GM12891 (cell line): ENCODE measurements around the gene ITFG1.

ENCODE experiments used
- DNase-seq: peaks from one replicate; pipeline ENCODE4 v3.0.0; 2011; ENCODE audit warnings: low spot score; ENCODE audit not compliant: insufficient read length
- FAIRE-seq: peaks from 2 replicates; lab custom pipeline; 2011; peaks lifted over from hg19 to GRCh38; lab: Jason Lieb, UNC
- PAX5 ChIP-seq: IDR thresholded peaks from 2 replicates; pipeline ENCODE4 v1.6.1; 2011; ENCODE audit warnings: low read length, moderate library complexity, mild to moderate bottlenecking; ENCODE audit not compliant: insufficient read depth, severe bottlenecking
- POLR2A ChIP-seq: IDR thresholded peaks from 2 replicates; pipeline ENCODE4 v1.6.1; 2011; ENCODE audit warnings: low read depth, low read length, control low read depth
- POLR2AphosphoS5 ChIP-seq: IDR thresholded peaks from 2 replicates; pipeline ENCODE4 v1.6.1; 2011; ENCODE audit warnings: low read depth, low read length, control low read depth
- POU2F2 ChIP-seq: IDR thresholded peaks from 2 replicates; pipeline ENCODE4 v1.6.1; 2011; ENCODE audit warnings: low read depth, mild to moderate bottlenecking, control low read depth, low read length, moderate library complexity
- SPI1 ChIP-seq: IDR thresholded peaks from 2 replicates; pipeline ENCODE4 v1.6.1; 2011; ENCODE audit warnings: low read depth, low read length, control low read depth
- TAF1 ChIP-seq: IDR thresholded peaks from 2 replicates; pipeline ENCODE4 v1.6.1; 2011; ENCODE audit warnings: low read depth, low read length, control low read depth

Gene ITFG1

GRCh38 chr16:47492428-47493377 is 31.8 kb upstream of the ITFG1 start:
- peak; percentile 85 for FAIRE-seq
- DNase-seq, result no peak
- TF ChIP-seq POLR2AphosphoS5 (peak; percentile 60; the same call in 1 of the 2 replicates), POU2F2 (peak; percentile 71; the same call in 1 of the 2 replicates), SPI1 (peak; percentile 74), POLR2A (no peak; the same call in none of the 2 replicates), TAF1 (peak; percentile 63; the same call in 1 of the 2 replicates), PAX5 (no peak)

GRCh38 chr16:47492036-47492427 is 31.2 kb upstream of the ITFG1 start:
- FAIRE-seq (peak; percentile 55), DNase-seq (no peak)
- TF ChIP-seq POLR2AphosphoS5 (no peak), SPI1 (no peak), PAX5 (no peak), POU2F2 (no peak), POLR2A (no peak), TAF1 (no peak)

- FAIRE-seq (no peak), DNase-seq (no peak)
- no peak for TF ChIP-seq POU2F2
- TF ChIP-seq POLR2AphosphoS5, result no peak
- no peak for TF ChIP-seq SPI1
- no peak for TF ChIP-seq POLR2A
Observed at GRCh38 chr16:47490471-47490870, 29.6 kb upstream of the ITFG1 start.

- no peak for FAIRE-seq
- DNase-seq, result no peak
- TF ChIP-seq TAF1 (no peak), SPI1 (no peak), PAX5 (no peak), POLR2AphosphoS5 (no peak), POLR2A (no peak), POU2F2 (no peak)
Observed at GRCh38 chr16:47488051-47488450, 27.2 kb upstream of the ITFG1 start.

GRCh38 chr16:47486856-47487255 is 26.0 kb upstream of the ITFG1 start:
- TF ChIP-seq SPI1 (peak; percentile 27; the same call in 1 of the 2 replicates), TAF1 (no peak)
- FAIRE-seq (no peak), DNase-seq (no peak)

- TF ChIP-seq POLR2AphosphoS5, result no peak
- no peak for TF ChIP-seq PAX5
- no peak for TF ChIP-seq TAF1
- TF ChIP-seq POLR2A, result no peak
- TF ChIP-seq SPI1, result no peak
- no peak for TF ChIP-seq POU2F2
- no peak for DNase-seq
- no peak for FAIRE-seq
Observed at GRCh38 chr16:47483616-47484015, 22.8 kb upstream of the ITFG1 start.

GRCh38 chr16:47481698-47482374 is 21.0 kb upstream of the ITFG1 start:
- DNase-seq (no peak), FAIRE-seq (no peak)
- no peak for TF ChIP-seq POLR2AphosphoS5
- TF ChIP-seq POLR2A, result no peak
- TF ChIP-seq PAX5, result no peak
- TF ChIP-seq TAF1, result no peak
- TF ChIP-seq POU2F2, result no peak
- TF ChIP-seq SPI1, result no peak

GRCh38 chr16:47480410-47480809 is 19.5 kb upstream of the ITFG1 start:
- TF ChIP-seq POLR2A (no peak), SPI1 (no peak), TAF1 (no peak), POU2F2 (no peak), POLR2AphosphoS5 (no peak), PAX5 (no peak)
- FAIRE-seq, result no peak
- DNase-seq, result no peak

GRCh38 chr16:47477679-47478078 is 16.8 kb upstream of the ITFG1 start:
- no peak for TF ChIP-seq POU2F2
- TF ChIP-seq POLR2AphosphoS5, result no peak
- TF ChIP-seq PAX5, result no peak
- TF ChIP-seq POLR2A, result no peak
- TF ChIP-seq SPI1, result no peak
- TF ChIP-seq TAF1, result no peak
- DNase-seq (no peak), FAIRE-seq (no peak)
